IMR-90 (cell line): Measurements from ENCODE around the gene HENMT1. TPM values are rescaled to one million over a fixed set of nuclear protein-coding genes. Genes with fewer than 3 reads are reported as not detected.

Experiments used
- ATAC-seq: fragments of 200-7000 bp; cut with Tn5 transposase; 2 replicates; pipeline ENCODE4 v1.9.1; 2020; ENCODE audit warnings: low read depth, mild to moderate bottlenecking, moderate library complexity
- BruUV-seq: library from RNA; stranded (reverse); fragments of 400-500 nt; replicated peaks from 2 replicates; lab custom pipeline; 2021; lab: Mats Ljungman, UMichigan
- CTCF ChIA-PET: fragments of 300-600 bp; formaldehyde crosslinking; extraction: SDS; loops from one replicate; lab custom pipeline; 2021; ENCODE audit warnings: antibody characterized with exemption; lab: Yijun Ruan, JAX
- POLR2A ChIA-PET: fragments of 300-600 bp; sonication (Branson Sonifier 250); formaldehyde crosslinking; loops from one replicate; lab custom pipeline; 2022; ENCODE audit warnings: antibody characterized with exemption; ENCODE audit not compliant: unreplicated experiment; lab: Charles Lee
- DNase-seq: peaks from one replicate; pipeline ENCODE4 v3.0.0; 2013
- H2AFZ ChIP-seq: replicated peaks from 2 replicates; pipeline ENCODE3; 2013; ENCODE audit warnings: low read length, mild to moderate bottlenecking; ENCODE audit not compliant: poor library complexity
- H2AK5ac ChIP-seq: 2 replicates; pipeline ENCODE4 v1.6.1; 2013; ENCODE audit warnings: low read depth, low read length, inconsistent platforms
- H2AK9ac ChIP-seq: replicated peaks from 2 replicates; pipeline ENCODE3; 2013; ENCODE audit warnings: mild to moderate bottlenecking, low read depth, low read length, moderate library complexity; ENCODE audit not compliant: poor library complexity
- H2BK120ac ChIP-seq: 2 replicates; pipeline ENCODE4 v1.6.1; 2013; ENCODE audit warnings: low read depth, low read length, inconsistent platforms
- H2BK15ac ChIP-seq: 3 replicates; pipeline ENCODE4 v1.6.1; 2013; ENCODE audit warnings: low read depth, low read length, inconsistent platforms
- H2BK20ac ChIP-seq: 2 replicates; pipeline ENCODE4 v1.6.1; 2013; ENCODE audit warnings: low read depth, mild to moderate bottlenecking, inconsistent platforms, low read length, moderate library complexity
- H2BK5ac ChIP-seq: 2 replicates; pipeline ENCODE4 v1.6.1; 2013; ENCODE audit warnings: mild to moderate bottlenecking, low read depth, low read length, inconsistent platforms; ENCODE audit not compliant: poor library complexity, severe bottlenecking
- H3K14ac ChIP-seq: replicated peaks from 2 replicates; pipeline ENCODE4 v1.6.1; 2013; ENCODE audit warnings: low read depth, low read length, inconsistent platforms
- H3K18ac ChIP-seq: 2 replicates; pipeline ENCODE4 v1.6.1; 2013; ENCODE audit warnings: low read depth, low read length, control low read depth
- H3K23ac ChIP-seq: 2 replicates; pipeline ENCODE4 v1.6.1; 2013; ENCODE audit warnings: low read depth, low read length, inconsistent platforms
- H3K27ac ChIP-seq: 2 replicates; pipeline ENCODE4 v1.5.1; 2013; ENCODE audit warnings: mild to moderate bottlenecking, control low read depth, low read length; ENCODE audit not compliant: insufficient read depth
- H3K27me3 ChIP-seq: 2 replicates; pipeline ENCODE4 v1.6.1; 2013; ENCODE audit warnings: low read length; ENCODE audit not compliant: control insufficient read depth, insufficient read depth
- H3K36me3 ChIP-seq: 2 replicates; pipeline ENCODE4 v1.6.1; 2013; ENCODE audit warnings: low read length, mixed read lengths; ENCODE audit not compliant: control insufficient read depth, insufficient read depth
- H3K4ac ChIP-seq: 2 replicates; pipeline ENCODE4 v1.6.1; 2013; ENCODE audit warnings: low read depth, low read length, inconsistent platforms
- H3K4me1 ChIP-seq: 2 replicates; pipeline ENCODE4 v1.6.1; 2013; ENCODE audit warnings: low read length, mixed read lengths; ENCODE audit not compliant: control insufficient read depth, insufficient read depth
- H3K4me2 ChIP-seq: 2 replicates; pipeline ENCODE4 v1.6.1; 2013; ENCODE audit warnings: low read depth, mild to moderate bottlenecking, control low read depth, low read length, moderate library complexity
- H3K4me3 ChIP-seq: 2 replicates; pipeline ENCODE4 v1.5.1; 2013; ENCODE audit warnings: low read depth, mild to moderate bottlenecking, control low read depth, low read length, moderate library complexity; ENCODE audit not compliant: insufficient read depth
- H3K56ac ChIP-seq: 2 replicates; pipeline ENCODE4 v1.6.1; 2013; ENCODE audit warnings: low read length, inconsistent platforms; ENCODE audit not compliant: insufficient read depth; ENCODE audit errors: extremely low read depth
- H3K79me1 ChIP-seq, 2 experiments: 2 replicates each; pipeline ENCODE4 v1.6.1; 2013; ENCODE audit warnings: low read length in 2 of 2, inconsistent platforms in 1 of 2, low read depth in 1 of 2
- H3K9ac ChIP-seq: 2 replicates; pipeline ENCODE4 v1.6.1; 2013; ENCODE audit warnings: low read depth, low read length, control low read depth
- H3K9me1 ChIP-seq: 2 replicates; pipeline ENCODE4 v1.6.1; 2013; ENCODE audit warnings: low read length, inconsistent platforms; ENCODE audit not compliant: insufficient read depth
- H3K9me3 ChIP-seq: 2 replicates; pipeline ENCODE4 v1.6.1; 2013; ENCODE audit warnings: low read length; ENCODE audit not compliant: control insufficient read depth, insufficient read depth
- H4K20me1 ChIP-seq: 2 replicates; pipeline ENCODE4 v1.6.1; 2013; ENCODE audit warnings: low read length, inconsistent platforms; ENCODE audit not compliant: insufficient read depth
- H4K5ac ChIP-seq: 2 replicates; pipeline ENCODE4 v1.6.1; 2013; ENCODE audit warnings: mild to moderate bottlenecking, low read depth, low read length, control low read depth
- H4K8ac ChIP-seq, 2 experiments: 2 replicates each; pipeline ENCODE4 v1.6.1; 2013; ENCODE audit warnings: low read depth in 2 of 2, low read length in 2 of 2, control low read depth in 1 of 2, inconsistent platforms in 1 of 2
- H4K91ac ChIP-seq: 2 replicates; pipeline ENCODE4 v1.6.1; 2013; ENCODE audit warnings: low read depth, low read length, inconsistent platforms; ENCODE audit not compliant: insufficient read depth
- CEBPB ChIP-seq: IDR thresholded peaks from 2 replicates; pipeline ENCODE4 v1.6.1; 2012; ENCODE audit warnings: low read depth, low read length, improper control_type of control experiment
- ELK1 ChIP-seq: fragments of 150-350 bp; IDR thresholded peaks from 2 replicates; pipeline ENCODE4 v1.6.1; 2016; ENCODE audit warnings: low read depth, mild to moderate bottlenecking, low read length, moderate library complexity, borderline replicate concordance
- MAFK ChIP-seq: IDR thresholded peaks from 2 replicates; pipeline ENCODE4 v1.6.1; 2012; ENCODE audit warnings: low read depth, low read length, improper control_type of control experiment
- MAZ ChIP-seq: IDR thresholded peaks from 2 replicates; pipeline ENCODE4 v1.6.1; 2012; ENCODE audit warnings: low read depth, mild to moderate bottlenecking, low read length, improper control_type of control experiment, moderate library complexity, borderline replicate concordance
- NFE2L2 ChIP-seq: fragments of 150-350 bp; IDR thresholded peaks from 2 replicates; pipeline ENCODE4 v1.6.1; 2016; ENCODE audit warnings: low read depth, mild to moderate bottlenecking, low read length
- POLR2A ChIP-seq: IDR thresholded peaks from 2 replicates; pipeline ENCODE4 v1.6.1; 2012; ENCODE audit warnings: mild to moderate bottlenecking, low read depth, low read length
- RCOR1 ChIP-seq: IDR thresholded peaks from 2 replicates; pipeline ENCODE4 v1.6.1; 2012; ENCODE audit warnings: mild to moderate bottlenecking, low read length, improper control_type of control experiment; ENCODE audit not compliant: insufficient replicate concordance
- RFX5 ChIP-seq: IDR thresholded peaks from 2 replicates; pipeline ENCODE4 v1.8.0; 2012; ENCODE audit warnings: low read depth, mild to moderate bottlenecking, low read length, moderate library complexity
- SMC3 ChIP-seq: fragments of 150-350 bp; IDR thresholded peaks from 2 replicates; pipeline ENCODE4 v1.6.1; 2016; ENCODE audit warnings: low read depth, mild to moderate bottlenecking, antibody characterized with exemption, low read length, moderate library complexity
- WGBS, 2 experiments: methylation state at CpG; one replicate each; pipeline versions ENCODE4 v1.1.5 to v1.1.7; 2013; ENCODE audit warnings: missing lambda C conversion rate in 2 of 2; ENCODE audit not compliant: insufficient read length in 1 of 2; ENCODE audit errors: extremely low coverage in 2 of 2; 5-methylcytosine and 5-hydroxymethylcytosine counted together
- dilution Hi-C: fragments of 300-500 bp; cut with HindIII; formaldehyde crosslinking; loops from one replicate; pipeline ENCODE4 v1.14.3; 2018; ENCODE audit warnings: low sequenced_read_pairs; ENCODE audit not compliant: unreplicated experiment
- in situ Hi-C: fragments of 300-500 bp; cut with MboI; formaldehyde crosslinking; loops from 3 replicates; pipeline ENCODE4 v1.14.3; 2019; ENCODE audit warnings: low sequenced_read_pairs, inconsistent platforms, mixed read lengths
- intact Hi-C: fragments of 100-400 bp; cut with micrococcal nuclease; formaldehyde crosslinking; loops from 2 replicates; pipeline ENCODE4 v1.10.0; 2022
- polyA plus RNA-seq, 3 experiments: library from polyadenylated mRNA; depleted of rRNA; stranded (reverse); fragments of >200 nt; gene quantifications; 2 replicates each; pipeline ENCODE4 v1.2.3, GENCODE V29; 2012; ENCODE audit warnings: low replicate concordance in 1 of 3
- total RNA-seq: library from RNA; depleted of rRNA; stranded (reverse); fragments of >200 nt; gene quantifications from 2 replicates; pipeline ENCODE4 v1.2.3, GENCODE V29; 2012

HENMT1 gene
- total and polyA plus RNA-seq, 2 of the 4 experiments (the other 2 are of a cell fraction), result 0.54 to 0.67 TPM

- Histone ChIP-seq H2BK120ac (no peak overlapping the region), H3K14ac (no peak overlapping the region), H3K18ac (no peak overlapping the region), H2BK20ac (no peak overlapping the region), H2BK15ac (no peak overlapping the region), H2AK9ac (no peak overlapping the region), H2BK5ac (no peak overlapping the region), H3K4me2 (no peak overlapping the region), H3K9me3 (no peaks in the 10 kb centered on the region), H3K4ac (no peak overlapping the region), H2AFZ (no peak overlapping the region), H3K36me3 (peaks cover 3% of the 10 kb centered on the region; the same call in 1 of the 2 replicates), H3K4me3 (no peak overlapping the region), H3K79me1 (no peaks in the 10 kb centered on the region), H4K8ac (no peak overlapping the region), H3K27me3 (no peaks in the 10 kb centered on the region), H4K5ac (no peak overlapping the region), H3K56ac (no peak overlapping the region), H3K9me1 (peaks cover 4% of the 10 kb centered on the region), H4K91ac (no peak overlapping the region), H3K4me1 (peaks cover 7% of the 10 kb centered on the region), H2AK5ac (no peak overlapping the region), H3K27ac (no peak overlapping the region), H3K23ac (no peak overlapping the region), H3K9ac (no peak overlapping the region), H4K20me1 (no peaks in the 10 kb centered on the region; the same call in 1 of the 2 replicates)
- TF ChIP-seq MAZ (no peak), NFE2L2 (no peak), CEBPB (no peak), ELK1 (no peak), SMC3 (no peak), RFX5 (no peak), POLR2A (no peak), RCOR1 (no peak), MAFK (no peak)
- in situ Hi-C loops, result no loop called here
- ChIA-PET CTCF (no interaction called here), POLR2A (no interaction called here)
- dilution Hi-C loops, result no loop called here
- intact Hi-C loops, result no loop called here
- no TSS peak for BruUV-seq
- WGBS, 2 experiments, result no CpG with 5 or more reads among the region's 3 CpGs
- DNase-seq, result no peak
- ATAC-seq, result no peak
These were observed 45.8 kb upstream of the HENMT1 start for GRCh38 chr1:108706643-108707042.
